Smooth muscle cell (in vitro differentiated cells): ENCODE measurements around the gene TMEM151B. TPM values are rescaled to one million over a fixed set of nuclear protein-coding genes. Genes with fewer than 3 reads are reported as not detected.

Source experiments
- DNase-seq: peaks from one replicate; lab custom pipeline; 2025; ENCODE audit not compliant: unreplicated experiment; lab: John Stamatoyannopoulos, UW
- H2AFZ ChIP-seq: fragments of 200-600 bp; sonication (generic); 2 replicates; pipeline ENCODE4 v1.6.0; 2016; ENCODE audit warnings: antibody characterized with exemption, low read depth, mild to moderate bottlenecking
- H3F3A ChIP-seq: fragments of 200-600 bp; sonication (generic); 2 replicates; pipeline ENCODE4 v1.6.0; 2017; ENCODE audit warnings: antibody characterized with exemption, low read depth
- H3K27ac ChIP-seq: fragments of 200-600 bp; sonication (generic); 2 replicates; pipeline ENCODE4 v1.5.1; 2016; ENCODE audit warnings: low read depth, mild to moderate bottlenecking
- H3K27me3 ChIP-seq: fragments of 200-600 bp; sonication (generic); 2 replicates; pipeline ENCODE4 v1.6.1; 2016; ENCODE audit warnings: low read depth, mild to moderate bottlenecking
- H3K36me3 ChIP-seq: fragments of 200-600 bp; sonication (generic); 2 replicates; pipeline ENCODE4 v1.5.1; 2016; ENCODE audit warnings: low read depth
- H3K4me1 ChIP-seq: fragments of 200-600 bp; sonication (generic); 2 replicates; pipeline ENCODE4 v1.5.1; 2016; ENCODE audit warnings: low read depth
- H3K4me2 ChIP-seq: fragments of 200-600 bp; sonication (generic); 2 replicates; pipeline ENCODE4 v1.6.0; 2016; ENCODE audit warnings: mild to moderate bottlenecking
- H3K4me3 ChIP-seq: fragments of 200-600 bp; sonication (generic); 2 replicates; pipeline ENCODE4 v1.5.1; 2016; ENCODE audit warnings: mild to moderate bottlenecking
- H3K79me2 ChIP-seq: fragments of 200-600 bp; sonication (generic); 2 replicates; pipeline ENCODE4 v1.6.0; 2016; ENCODE audit warnings: low read depth, mild to moderate bottlenecking
- H3K9ac ChIP-seq: fragments of 200-600 bp; sonication (generic); 2 replicates; pipeline ENCODE4 v1.6.0; 2016; ENCODE audit warnings: low read depth
- H3K9me3 ChIP-seq: fragments of 200-600 bp; sonication (generic); replicated peaks from 2 replicates; pipeline ENCODE4 v1.5.1; 2016; ENCODE audit warnings: low read depth
- H4K20me1 ChIP-seq: fragments of 200-600 bp; sonication (generic); 2 replicates; pipeline ENCODE4 v1.6.0; 2016; ENCODE audit warnings: low read depth
- CTCF ChIP-seq: fragments of 200-600 bp; sonication (generic); IDR thresholded peaks from 2 replicates; pipeline ENCODE4 v1.5.1; 2017; ENCODE audit warnings: borderline replicate concordance, mild to moderate bottlenecking, antibody characterized with exemption; ENCODE audit not compliant: insufficient read depth, poor library complexity, severe bottlenecking
- WGBS: methylation state at CpG from one replicate; pipeline ENCODE4 v1.1.7; 2016; ENCODE audit warnings: low lambda C conversion rate; 5-methylcytosine and 5-hydroxymethylcytosine counted together
- polyA plus RNA-seq: library from polyadenylated mRNA; unstranded; fragments of >200 nt; fragmentation: Nextera tagmentation; extraction: Ambion mirVana; gene quantifications from 2 replicates; pipeline ENCODE4 v1.2.1, GENCODE V29; 2016
- total RNA-seq: library from RNA; depleted of rRNA; stranded (reverse); fragments of >200 nt; gene quantifications from 2 replicates; pipeline ENCODE4 v1.2.3, GENCODE V29; 2014

Gene TMEM151B
- total and polyA plus RNA-seq, 2 experiments from 2014 or later = not detected

GRCh38 chr6:44278315-44278714, 8.1 kb downstream of the TMEM151B start:
- Histone ChIP-seq H3K4me1 (no peaks in the 10 kb centered on the region), H3K79me2 (no peaks in the 10 kb centered on the region), H3K9ac (no peak overlapping the region), H3F3A (no peaks in the 10 kb centered on the region), H3K27me3 (peaks cover 62% of the 10 kb centered on the region), H3K27ac (no peak overlapping the region), H3K4me3 (no peak overlapping the region), H2AFZ (no peak overlapping the region), H4K20me1 (no peaks in the 10 kb centered on the region), H3K9me3 (no peaks in the 10 kb centered on the region), H3K36me3 (no peaks in the 10 kb centered on the region), H3K4me2 (no peak overlapping the region)
- WGBS = 66% methylated on average over 3 of the region's 3 CpGs
- DNase-seq = no peak
- TF ChIP-seq CTCF = no peak

GRCh38 chr6:44278774-44279697, 8.8 kb downstream of the TMEM151B start:
- H3K4me1 ChIP-seq = no peaks in the 10 kb centered on the region
- 68% methylated on average over 9 of the region's 9 CpGs for WGBS
- TF ChIP-seq CTCF = no peak
- no peaks in the 10 kb centered on the region for H3F3A ChIP-seq
- H3K4me3 ChIP-seq = no peak overlapping the region
- no peak overlapping the region for H3K27ac ChIP-seq
- no peak overlapping the region for H2AFZ ChIP-seq
- no peaks in the 10 kb centered on the region for H4K20me1 ChIP-seq
- H3K9me3 ChIP-seq = no peaks in the 10 kb centered on the region
- no peaks in the 10 kb centered on the region for H3K36me3 ChIP-seq
- H3K79me2 ChIP-seq = no peaks in the 10 kb centered on the region
- peaks cover 66% of the 10 kb centered on the region for H3K27me3 ChIP-seq
- no peak overlapping the region for H3K9ac ChIP-seq
- no peak overlapping the region for H3K4me2 ChIP-seq
- no peak for DNase-seq

- peaks cover 64% of the 10 kb centered on the region for H3K27me3 ChIP-seq
- H3K36me3 ChIP-seq = no peaks in the 10 kb centered on the region
- H3K4me1 ChIP-seq = no peaks in the 10 kb centered on the region
- H3K79me2 ChIP-seq = no peaks in the 10 kb centered on the region
- H3K4me2 ChIP-seq = no peak overlapping the region
- no peak overlapping the region for H2AFZ ChIP-seq
- 50% methylated on average over 2 of the region's 2 CpGs for WGBS
- H4K20me1 ChIP-seq = no peaks in the 10 kb centered on the region
- no peaks in the 10 kb centered on the region for H3K9me3 ChIP-seq
- no peak overlapping the region for H3K9ac ChIP-seq
- no peak overlapping the region for H3K27ac ChIP-seq
- DNase-seq = no peak
- H3F3A ChIP-seq = no peaks in the 10 kb centered on the region
- no peak overlapping the region for H3K4me3 ChIP-seq
- no peak for TF ChIP-seq CTCF
Measured at GRCh38 chr6:44284121-44284520, 13.9 kb downstream of the TMEM151B start.

GRCh38 chr6:44284867-44285266, 14.6 kb downstream of the TMEM151B start:
- Histone ChIP-seq H3K27ac (no peak overlapping the region), H3K27me3 (peaks cover 70% of the 10 kb centered on the region), H3K9me3 (no peaks in the 10 kb centered on the region), H2AFZ (no peak overlapping the region), H3K4me1 (no peaks in the 10 kb centered on the region), H3K4me2 (no peak overlapping the region), H3K9ac (no peak overlapping the region), H3K4me3 (no peak overlapping the region), H4K20me1 (no peaks in the 10 kb centered on the region), H3K36me3 (no peaks in the 10 kb centered on the region), H3K79me2 (no peaks in the 10 kb centered on the region), H3F3A (no peaks in the 10 kb centered on the region)
- WGBS = 62% methylated on average over 4 of the region's 4 CpGs
- no peak for DNase-seq
- TF ChIP-seq CTCF = no peak
